ENCODE data around the gene TTC28.

DNA sequence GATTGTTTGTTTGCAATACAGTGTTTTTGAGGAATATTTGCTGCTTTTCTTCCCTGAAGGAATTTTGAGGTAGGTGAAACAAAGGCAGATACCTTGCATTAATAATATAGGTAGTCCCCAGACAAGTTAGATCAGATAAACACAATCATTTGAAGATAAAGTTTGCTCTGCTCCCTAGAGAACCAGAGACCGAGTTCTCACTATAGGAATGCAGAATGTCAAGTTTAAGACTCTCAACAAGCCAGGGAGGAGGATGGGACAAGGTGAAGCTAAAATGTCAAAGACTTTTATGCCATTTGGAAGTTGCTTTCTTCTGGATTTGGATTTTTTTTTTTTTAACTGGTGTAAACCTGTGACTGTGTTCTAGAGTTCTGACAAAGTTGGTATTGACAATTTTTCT is 364.7 kb downstream of the TTC28 start:
- TF ChIP-seq TCF12 (IDR thresholded peaks at IDR 0.05; ENCODE audit: low read depth, low read length) (no peak), POLR2AphosphoS5 (IDR thresholded peaks at IDR 0.05; ENCODE audit: low read length) (no peak), PAX8 (IDR thresholded peaks at IDR 0.05) (no peak), NFXL1 (IDR thresholded peaks at IDR 0.05; ENCODE audit: borderline replicate concordance) (no peak), BRCA1 (IDR thresholded peaks at IDR 0.05; ENCODE audit: low read depth, low read length) (no peak)
- TF ChIP-seq, protein P1, sequence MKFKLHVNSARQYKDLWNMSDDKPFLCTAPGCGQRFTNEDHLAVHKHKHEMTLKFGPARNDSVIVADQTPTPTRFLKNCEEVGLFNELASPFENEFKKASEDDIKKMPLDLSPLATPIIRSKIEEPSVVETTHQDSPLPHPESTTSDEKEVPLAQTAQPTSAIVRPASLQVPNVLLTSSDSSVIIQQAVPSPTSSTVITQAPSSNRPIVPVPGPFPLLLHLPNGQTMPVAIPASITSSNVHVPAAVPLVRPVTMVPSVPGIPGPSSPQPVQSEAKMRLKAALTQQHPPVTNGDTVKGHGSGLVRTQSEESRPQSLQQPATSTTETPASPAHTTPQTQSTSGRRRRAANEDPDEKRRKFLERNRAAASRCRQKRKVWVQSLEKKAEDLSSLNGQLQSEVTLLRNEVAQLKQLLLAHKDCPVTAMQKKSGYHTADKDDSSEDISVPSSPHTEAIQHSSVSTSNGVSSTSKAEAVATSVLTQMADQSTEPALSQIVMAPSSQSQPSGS (IDR thresholded peaks at IDR 0.05; ENCODE audit: low read length), result no peak
- TF ChIP-seq, protein P2, sequence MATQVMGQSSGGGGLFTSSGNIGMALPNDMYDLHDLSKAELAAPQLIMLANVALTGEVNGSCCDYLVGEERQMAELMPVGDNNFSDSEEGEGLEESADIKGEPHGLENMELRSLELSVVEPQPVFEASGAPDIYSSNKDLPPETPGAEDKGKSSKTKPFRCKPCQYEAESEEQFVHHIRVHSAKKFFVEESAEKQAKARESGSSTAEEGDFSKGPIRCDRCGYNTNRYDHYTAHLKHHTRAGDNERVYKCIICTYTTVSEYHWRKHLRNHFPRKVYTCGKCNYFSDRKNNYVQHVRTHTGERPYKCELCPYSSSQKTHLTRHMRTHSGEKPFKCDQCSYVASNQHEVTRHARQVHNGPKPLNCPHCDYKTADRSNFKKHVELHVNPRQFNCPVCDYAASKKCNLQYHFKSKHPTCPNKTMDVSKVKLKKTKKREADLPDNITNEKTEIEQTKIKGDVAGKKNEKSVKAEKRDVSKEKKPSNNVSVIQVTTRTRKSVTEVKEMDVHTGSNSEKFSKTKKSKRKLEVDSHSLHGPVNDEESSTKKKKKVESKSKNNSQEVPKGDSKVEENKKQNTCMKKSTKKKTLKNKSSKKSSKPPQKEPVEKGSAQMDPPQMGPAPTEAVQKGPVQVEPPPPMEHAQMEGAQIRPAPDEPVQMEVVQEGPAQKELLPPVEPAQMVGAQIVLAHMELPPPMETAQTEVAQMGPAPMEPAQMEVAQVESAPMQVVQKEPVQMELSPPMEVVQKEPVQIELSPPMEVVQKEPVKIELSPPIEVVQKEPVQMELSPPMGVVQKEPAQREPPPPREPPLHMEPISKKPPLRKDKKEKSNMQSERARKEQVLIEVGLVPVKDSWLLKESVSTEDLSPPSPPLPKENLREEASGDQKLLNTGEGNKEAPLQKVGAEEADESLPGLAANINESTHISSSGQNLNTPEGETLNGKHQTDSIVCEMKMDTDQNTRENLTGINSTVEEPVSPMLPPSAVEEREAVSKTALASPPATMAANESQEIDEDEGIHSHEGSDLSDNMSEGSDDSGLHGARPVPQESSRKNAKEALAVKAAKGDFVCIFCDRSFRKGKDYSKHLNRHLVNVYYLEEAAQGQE (IDR thresholded peaks at IDR 0.05; ENCODE audit: low read depth, low read length), result no peak
- TF ChIP-seq, protein P3, sequence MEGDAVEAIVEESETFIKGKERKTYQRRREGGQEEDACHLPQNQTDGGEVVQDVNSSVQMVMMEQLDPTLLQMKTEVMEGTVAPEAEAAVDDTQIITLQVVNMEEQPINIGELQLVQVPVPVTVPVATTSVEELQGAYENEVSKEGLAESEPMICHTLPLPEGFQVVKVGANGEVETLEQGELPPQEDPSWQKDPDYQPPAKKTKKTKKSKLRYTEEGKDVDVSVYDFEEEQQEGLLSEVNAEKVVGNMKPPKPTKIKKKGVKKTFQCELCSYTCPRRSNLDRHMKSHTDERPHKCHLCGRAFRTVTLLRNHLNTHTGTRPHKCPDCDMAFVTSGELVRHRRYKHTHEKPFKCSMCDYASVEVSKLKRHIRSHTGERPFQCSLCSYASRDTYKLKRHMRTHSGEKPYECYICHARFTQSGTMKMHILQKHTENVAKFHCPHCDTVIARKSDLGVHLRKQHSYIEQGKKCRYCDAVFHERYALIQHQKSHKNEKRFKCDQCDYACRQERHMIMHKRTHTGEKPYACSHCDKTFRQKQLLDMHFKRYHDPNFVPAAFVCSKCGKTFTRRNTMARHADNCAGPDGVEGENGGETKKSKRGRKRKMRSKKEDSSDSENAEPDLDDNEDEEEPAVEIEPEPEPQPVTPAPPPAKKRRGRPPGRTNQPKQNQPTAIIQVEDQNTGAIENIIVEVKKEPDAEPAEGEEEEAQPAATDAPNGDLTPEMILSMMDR (IDR thresholded peaks at IDR 0.05 in 2 of 3, conservative IDR thresholded peaks at IDR 0.05 in 1 of 3; ENCODE audit: control insufficient read depth in 2 of 3, extremely low read depth in 1 of 3, insufficient read depth in 1 of 3, low read depth in 3 of 3, low read length in 3 of 3), result no peak
- TF ChIP-seq, protein P4, sequence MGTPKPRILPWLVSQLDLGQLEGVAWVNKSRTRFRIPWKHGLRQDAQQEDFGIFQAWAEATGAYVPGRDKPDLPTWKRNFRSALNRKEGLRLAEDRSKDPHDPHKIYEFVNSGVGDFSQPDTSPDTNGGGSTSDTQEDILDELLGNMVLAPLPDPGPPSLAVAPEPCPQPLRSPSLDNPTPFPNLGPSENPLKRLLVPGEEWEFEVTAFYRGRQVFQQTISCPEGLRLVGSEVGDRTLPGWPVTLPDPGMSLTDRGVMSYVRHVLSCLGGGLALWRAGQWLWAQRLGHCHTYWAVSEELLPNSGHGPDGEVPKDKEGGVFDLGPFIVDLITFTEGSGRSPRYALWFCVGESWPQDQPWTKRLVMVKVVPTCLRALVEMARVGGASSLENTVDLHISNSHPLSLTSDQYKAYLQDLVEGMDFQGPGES (IDR thresholded peaks at IDR 0.05), result no peak

Data from GM12878 (cell line).